Erythroblast (primary cell): ENCODE data around the gene AFAP1L1.

ENCODE experiments used
- GATA1 ChIP-seq: IDR thresholded peaks from 2 replicates; pipeline ENCODE4 v1.6.1; 2011; ENCODE audit warnings: low read depth, mild to moderate bottlenecking, control low read depth, low read length, moderate library complexity
- POLR2A ChIP-seq: IDR thresholded peaks from 2 replicates; pipeline ENCODE4 v1.6.1; 2011; ENCODE audit warnings: mild to moderate bottlenecking, low read length

DNA sequence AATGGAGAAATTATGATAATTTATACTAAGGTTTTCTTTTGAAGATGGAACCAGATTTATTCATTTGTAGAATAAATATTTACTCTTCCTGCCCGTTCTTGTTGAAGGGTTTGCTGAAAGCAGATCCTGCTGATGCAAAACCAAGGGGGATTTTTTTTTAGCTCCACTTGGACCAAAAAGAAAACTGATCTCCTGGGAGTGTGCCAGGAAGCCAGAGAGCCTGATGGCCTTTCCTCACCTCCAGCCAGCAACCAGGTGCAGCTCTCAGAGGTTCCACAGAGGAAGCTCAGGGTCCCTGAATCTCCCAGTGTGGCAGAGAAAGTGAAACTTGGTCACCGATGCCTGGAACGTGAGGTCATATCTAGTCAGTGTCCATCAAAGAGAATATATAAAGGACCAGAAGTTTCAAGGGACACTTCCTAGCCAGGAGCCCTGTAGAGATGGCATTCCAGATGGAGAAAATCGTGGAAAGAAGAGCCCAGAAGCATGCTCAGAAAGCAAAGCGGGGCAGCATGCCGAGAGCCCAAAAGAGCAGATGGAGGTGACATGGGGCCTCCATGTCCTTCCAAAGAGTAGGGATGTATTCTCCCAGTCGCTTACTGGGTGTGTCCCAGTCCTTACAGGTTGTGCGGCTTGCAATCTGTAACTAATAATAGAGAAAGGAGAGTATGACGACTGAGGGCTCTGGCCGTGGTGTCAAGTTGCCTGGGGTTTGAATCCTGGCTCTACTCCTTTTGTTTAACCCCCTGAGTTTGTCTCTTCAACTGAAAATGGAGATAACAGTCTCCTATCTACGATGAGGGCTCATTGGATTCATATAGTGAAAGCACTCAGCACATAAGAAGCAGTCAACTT, 12.2 kb downstream of the AFAP1L1 start:
- TF ChIP-seq POLR2A (no peak), GATA1 (no peak)
